Lower lobe of right lung (tissue), 2 donors: ENCODE data around the gene HS6ST3. TPM values are rescaled to one million over a fixed set of nuclear protein-coding genes. Genes with fewer than 3 reads are reported as not detected.

Source experiments
- ATAC-seq, 2 donors: fragments of 200-7000 bp; cut with Tn5 transposase; one replicate each; pipeline ENCODE4 v1.9.1; 2020 to 2022; ENCODE audit warnings: mild to moderate bottlenecking in 2 of 2, moderate library complexity in 2 of 2
- DNase-seq: peaks from one replicate; pipeline ENCODE4 v3.0.0-alpha.2; 2020
- H3K27ac ChIP-seq: fragments of 200-600 bp; one replicate; pipeline ENCODE4 v1.8.0; 2022
- H3K27me3 ChIP-seq: fragments of 200-600 bp; one replicate; pipeline ENCODE4 v1.8.0; 2022; ENCODE audit warnings: low read depth
- H3K36me3 ChIP-seq: fragments of 200-600 bp; one replicate; pipeline ENCODE4 v1.8.0; 2022; ENCODE audit warnings: mild to moderate bottlenecking
- H3K4me1 ChIP-seq: fragments of 200-600 bp; one replicate; pipeline ENCODE4 v1.8.0; 2022
- H3K4me3 ChIP-seq: fragments of 200-600 bp; one replicate; pipeline ENCODE4 v1.8.0; 2022; ENCODE audit warnings: mild to moderate bottlenecking
- H3K9me3 ChIP-seq: fragments of 200-600 bp; one replicate; pipeline ENCODE4 v1.8.0; 2022
- intact Hi-C: fragments of 100-400 bp; cut with DNase I; formaldehyde crosslinking; loops from one replicate; pipeline ENCODE4 v1.11.0; 2022
- total RNA-seq: library from RNA; stranded (reverse); fragmentation: NEBNext Ultra II Directional; extraction: Animal tissue kit (Norgen Biotek cat#: 25700); gene quantifications from one replicate; pipeline ENCODE4 v1.2.1, GENCODE V29; 2021
- TF ChIP-seq, protein P1 (sequence below): fragments of 200-600 bp; IDR thresholded peaks from one replicate; pipeline ENCODE4 v1.8.0; 2022; ENCODE audit warnings: antibody characterized with exemption, mild to moderate bottlenecking
- donor health status: DM: no; HTN: yes; CAD: no; lungs with severe emphysema.

HS6ST3 gene
- total RNA-seq, 1 donor from 2014 or later: 0.06 TPM

- TF ChIP-seq, protein P1, sequence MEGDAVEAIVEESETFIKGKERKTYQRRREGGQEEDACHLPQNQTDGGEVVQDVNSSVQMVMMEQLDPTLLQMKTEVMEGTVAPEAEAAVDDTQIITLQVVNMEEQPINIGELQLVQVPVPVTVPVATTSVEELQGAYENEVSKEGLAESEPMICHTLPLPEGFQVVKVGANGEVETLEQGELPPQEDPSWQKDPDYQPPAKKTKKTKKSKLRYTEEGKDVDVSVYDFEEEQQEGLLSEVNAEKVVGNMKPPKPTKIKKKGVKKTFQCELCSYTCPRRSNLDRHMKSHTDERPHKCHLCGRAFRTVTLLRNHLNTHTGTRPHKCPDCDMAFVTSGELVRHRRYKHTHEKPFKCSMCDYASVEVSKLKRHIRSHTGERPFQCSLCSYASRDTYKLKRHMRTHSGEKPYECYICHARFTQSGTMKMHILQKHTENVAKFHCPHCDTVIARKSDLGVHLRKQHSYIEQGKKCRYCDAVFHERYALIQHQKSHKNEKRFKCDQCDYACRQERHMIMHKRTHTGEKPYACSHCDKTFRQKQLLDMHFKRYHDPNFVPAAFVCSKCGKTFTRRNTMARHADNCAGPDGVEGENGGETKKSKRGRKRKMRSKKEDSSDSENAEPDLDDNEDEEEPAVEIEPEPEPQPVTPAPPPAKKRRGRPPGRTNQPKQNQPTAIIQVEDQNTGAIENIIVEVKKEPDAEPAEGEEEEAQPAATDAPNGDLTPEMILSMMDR: no peak
- Histone ChIP-seq H3K36me3 (no peaks in the 10 kb centered on the region), H3K4me3 (no peak overlapping the region), H3K4me1 (no peaks in the 10 kb centered on the region), H3K27ac (no peak overlapping the region), H3K27me3 (no peaks in the 10 kb centered on the region), H3K9me3 (no peaks in the 10 kb centered on the region)
- DNase-seq (no peak), ATAC-seq (no peak)
- intact Hi-C loops: no loop called here
These were observed 103.9 kb downstream of the HS6ST3 start for GRCh38 chr13:96193728-96194310.

- no peak for ATAC-seq
- H3K27ac ChIP-seq: no peak overlapping the region
- intact Hi-C loops: no loop called here
- DNase-seq: no peak
- TF ChIP-seq, protein P1: no peak
- H3K9me3 ChIP-seq: no peaks in the 10 kb centered on the region
- H3K36me3 ChIP-seq: no peaks in the 10 kb centered on the region
- H3K4me1 ChIP-seq: no peaks in the 10 kb centered on the region
- no peak overlapping the region for H3K4me3 ChIP-seq
- H3K27me3 ChIP-seq: no peaks in the 10 kb centered on the region
These were observed 108.1 kb downstream of the HS6ST3 start for GRCh38 chr13:96198038-96198437.

DNA sequence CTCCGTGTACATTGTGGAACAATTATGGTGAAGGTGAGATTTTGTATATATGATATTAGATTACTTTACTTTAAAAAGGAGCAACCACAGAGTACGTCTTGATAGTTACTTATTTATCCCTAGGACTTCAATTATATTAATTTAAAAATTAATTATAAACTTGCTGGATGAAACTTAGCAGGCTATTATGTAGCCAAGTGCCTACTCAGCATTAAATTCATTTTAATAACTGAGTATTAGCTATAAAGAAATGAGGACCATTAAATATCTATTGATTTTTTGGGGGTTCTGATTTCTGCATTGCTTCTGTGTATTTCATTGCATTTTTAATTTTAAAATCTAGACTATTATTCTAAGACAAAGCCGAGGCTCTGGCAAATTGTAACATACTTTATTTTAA is 109.4 kb downstream of the HS6ST3 start:
- Histone ChIP-seq H3K27ac (no peak overlapping the region), H3K9me3 (no peaks in the 10 kb centered on the region)
- no peak for ATAC-seq

DNA sequence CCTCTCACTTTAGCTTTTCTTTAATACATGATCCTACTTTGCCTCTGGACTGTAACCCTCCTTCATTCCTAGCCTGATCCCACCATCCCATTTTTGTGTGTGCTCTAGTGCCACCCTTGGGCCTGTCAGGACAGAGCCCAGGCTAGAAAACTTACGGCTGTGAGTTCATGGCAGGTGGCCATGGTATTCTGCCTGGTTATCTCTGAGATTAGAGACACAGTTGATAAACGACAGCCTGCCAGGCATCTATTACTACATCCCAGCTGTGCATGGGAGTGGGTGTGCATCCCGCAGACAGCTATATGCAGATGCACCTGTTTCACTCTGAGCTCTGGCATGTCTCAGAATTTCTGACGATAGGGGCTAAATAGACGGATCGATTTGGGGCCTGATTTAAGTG is 110.9 kb downstream of the HS6ST3 start:
- Histone ChIP-seq H3K4me3 (no peak overlapping the region), H3K27ac (no peak overlapping the region), H3K27me3 (no peaks in the 10 kb centered on the region), H3K36me3 (no peaks in the 10 kb centered on the region), H3K9me3 (no peaks in the 10 kb centered on the region), H3K4me1 (no peaks in the 10 kb centered on the region)
- intact Hi-C loops: no loop called here
- no peak for ATAC-seq
- TF ChIP-seq, protein P1: no peak
- no peak for DNase-seq

More for the DNA sequence above, 109.4 kb downstream of the HS6ST3 start:
- Histone ChIP-seq H3K27me3 (no peaks in the 10 kb centered on the region), H3K36me3 (no peaks in the 10 kb centered on the region), H3K4me3 (no peak overlapping the region), H3K4me1 (no peaks in the 10 kb centered on the region)
- no peak for DNase-seq
- TF ChIP-seq, protein P1: no peak
- intact Hi-C loops: no loop called here

DNA sequence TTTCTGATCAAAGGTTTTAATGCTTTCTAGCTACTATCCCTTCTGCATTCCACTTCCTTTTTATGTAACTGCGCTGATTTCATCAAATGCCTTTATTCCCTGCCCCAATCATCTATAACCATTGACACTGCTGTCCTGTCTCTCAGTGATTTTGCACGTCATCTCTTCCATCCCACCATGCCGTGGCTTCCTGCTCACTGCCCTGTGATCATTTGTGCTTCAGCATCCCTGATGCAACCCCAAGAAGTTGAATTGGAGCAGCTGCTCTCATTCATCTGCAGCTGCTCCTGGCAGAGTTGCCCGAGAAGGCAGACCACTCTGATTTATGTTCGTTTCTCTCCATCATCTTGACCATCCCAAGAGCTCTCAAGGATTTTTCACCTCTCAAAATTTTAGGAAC is 112.4 kb downstream of the HS6ST3 start:
- H3K36me3 ChIP-seq: no peaks in the 10 kb centered on the region
- no peaks in the 10 kb centered on the region for H3K27me3 ChIP-seq
- H3K27ac ChIP-seq: no peak overlapping the region
- H3K4me3 ChIP-seq: no peak overlapping the region
- ATAC-seq (no peak), DNase-seq (no peak)
- no peaks in the 10 kb centered on the region for H3K9me3 ChIP-seq
- intact Hi-C loops: no loop called here
- TF ChIP-seq, protein P1: no peak
- no peaks in the 10 kb centered on the region for H3K4me1 ChIP-seq
